GM11168 (cell line): Measurements from ENCODE around the gene PIP4P1.
"Not testable (repeated sequence)": the region's sequence is repeated elsewhere in the genome, so short reads cannot be mapped to it uniquely, and the experiment has no call there.

ENCODE experiments used
- in situ Hi-C: fragments of 300-500 bp; cut with MboI; formaldehyde crosslinking; loops from one replicate; pipeline ENCODE4 v1.12.0; 2022; ENCODE audit warnings: low sequenced_read_pairs; ENCODE audit not compliant: unreplicated experiment

PIP4P1 gene

DNA sequence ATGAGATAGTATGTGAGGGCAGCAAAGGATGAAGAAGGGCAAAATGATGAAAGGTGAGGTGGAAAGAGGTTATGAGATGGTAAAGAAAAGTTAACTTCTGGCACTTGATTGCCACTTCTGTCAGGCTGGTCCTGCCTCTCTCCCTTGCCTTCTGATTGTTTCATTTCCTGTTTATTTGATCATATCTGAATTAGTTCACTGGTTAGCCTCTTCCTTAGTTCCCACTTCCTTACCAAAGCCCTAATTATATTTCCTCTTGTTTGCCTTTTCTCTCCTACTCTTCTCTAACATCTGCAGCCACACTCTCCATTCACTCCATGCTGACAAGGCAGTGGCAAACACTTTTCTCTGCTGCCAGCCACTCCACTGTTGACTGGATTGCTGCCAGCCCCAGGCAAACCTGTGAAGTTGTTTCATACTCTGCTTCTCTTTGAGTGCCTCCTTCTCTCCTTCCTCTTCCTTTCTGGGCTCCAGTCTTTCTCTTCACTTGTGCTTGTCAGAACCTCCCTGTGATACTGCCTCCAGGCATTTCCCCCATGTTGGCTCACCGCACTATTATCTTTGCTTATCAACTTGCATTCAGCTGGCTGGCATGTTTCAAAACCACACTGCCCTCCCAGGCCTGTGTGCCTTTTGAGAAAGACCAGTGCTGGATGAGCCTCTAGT, 16.1 kb upstream of the PIP4P1 start:
- in situ Hi-C loops: no loop called here

- in situ Hi-C loops: no loop called here
Measured at GRCh38 chr14:20476776-20477175, 15.5 kb upstream of the PIP4P1 start.

- in situ Hi-C loops: no loop called here
Measured at GRCh38 chr14:20472536-20473169, 11.4 kb upstream of the PIP4P1 start.

DNA sequence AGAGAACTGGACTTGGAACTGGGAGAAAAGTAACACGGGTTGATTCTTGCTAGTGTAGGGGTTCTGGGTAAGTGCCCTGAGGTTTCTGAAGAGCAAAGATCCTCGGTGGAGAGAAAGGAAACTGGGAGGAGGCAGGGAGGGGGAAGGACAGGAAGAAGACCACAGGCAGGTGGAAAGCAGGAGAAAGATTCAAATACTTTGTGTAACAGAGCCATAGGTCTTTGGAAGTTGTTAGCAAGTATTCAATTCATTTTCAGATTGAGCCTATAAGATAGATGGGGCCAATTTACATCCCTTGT, 9.3 kb upstream of the PIP4P1 start:
- in situ Hi-C loops: no loop called here

GRCh38 chr14:20469890-20470602, 8.8 kb upstream of the PIP4P1 start:
- in situ Hi-C loops: no loop called here

GRCh38 chr14:20469242-20469889, 8.1 kb upstream of the PIP4P1 start, which contains the start of gene PNP:
Gene PNP (plus strand): TSS chr14:20469406. CDS start chr14:20469525, 119 bp downstream.
- in situ Hi-C loops: no loop called here

DNA sequence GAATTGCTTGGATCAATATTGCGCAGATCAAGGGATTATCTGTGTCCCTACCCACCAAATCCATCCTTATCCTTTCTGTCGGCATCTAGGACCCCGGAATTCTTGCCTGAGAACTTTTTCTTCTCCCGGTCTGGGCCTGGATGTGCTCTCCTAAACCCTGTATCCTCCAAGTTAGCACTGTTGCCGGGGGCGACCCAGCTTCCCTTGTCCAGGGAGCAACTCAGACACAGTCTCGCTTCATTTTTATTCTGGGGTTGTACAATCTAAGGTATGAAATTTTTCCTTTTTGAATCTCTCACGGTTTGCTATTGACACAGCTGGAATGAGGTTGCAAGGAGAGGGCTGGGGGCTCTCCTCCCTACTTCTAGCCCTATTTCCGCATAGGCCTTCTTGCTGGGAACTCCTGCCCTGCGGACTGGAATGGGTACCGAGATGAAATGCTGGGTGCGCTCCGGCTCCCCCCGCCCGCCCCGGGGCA, 7.6 kb upstream of the PIP4P1 start:
- in situ Hi-C loops: no loop called here

DNA sequence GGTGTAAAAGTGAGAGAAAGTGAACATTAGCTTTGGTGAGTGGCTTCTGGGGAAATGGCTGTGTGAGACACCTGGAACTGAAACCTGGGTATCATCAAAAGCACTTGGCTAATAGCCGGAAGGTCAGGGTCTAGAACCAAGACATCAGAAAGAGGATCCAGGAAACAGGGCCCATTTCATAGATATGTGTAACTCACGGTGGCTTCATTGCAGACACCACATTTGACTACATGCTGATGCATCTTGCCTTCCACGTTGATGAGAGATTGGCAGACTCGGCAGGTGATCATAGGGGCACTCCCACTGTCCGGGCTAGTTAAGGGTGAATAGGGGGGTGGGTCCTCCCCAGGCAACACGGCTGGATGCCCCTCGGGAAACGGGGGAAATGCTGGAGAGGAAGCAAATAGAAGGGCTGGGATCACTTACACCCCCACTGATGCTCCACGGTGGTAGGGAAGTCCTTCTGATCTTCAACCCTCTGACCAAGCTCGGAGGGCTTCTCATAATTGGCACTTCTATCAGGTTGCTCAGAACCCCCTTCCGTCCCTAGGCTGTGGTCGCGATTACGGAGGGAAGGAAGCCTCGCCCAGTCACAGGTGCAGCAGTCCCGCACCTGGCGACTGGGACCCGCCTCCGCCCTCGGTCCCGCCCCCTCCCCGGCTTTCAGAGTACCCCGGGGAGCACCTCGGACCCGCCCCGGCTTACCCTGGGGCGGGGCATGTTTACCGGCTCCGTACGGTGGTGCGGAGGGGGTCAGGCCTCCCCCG, 593 bp downstream of the PIP4P1 start:
- in situ Hi-C loops: no loop called here

GRCh38 chr14:20458031-20458789, 3.0 kb downstream of the PIP4P1 start:
- in situ Hi-C loops: no loop called here

GRCh38 chr14:20456971-20457370, 4.3 kb downstream of the PIP4P1 start:
- in situ Hi-C loops: no loop called here

DNA sequence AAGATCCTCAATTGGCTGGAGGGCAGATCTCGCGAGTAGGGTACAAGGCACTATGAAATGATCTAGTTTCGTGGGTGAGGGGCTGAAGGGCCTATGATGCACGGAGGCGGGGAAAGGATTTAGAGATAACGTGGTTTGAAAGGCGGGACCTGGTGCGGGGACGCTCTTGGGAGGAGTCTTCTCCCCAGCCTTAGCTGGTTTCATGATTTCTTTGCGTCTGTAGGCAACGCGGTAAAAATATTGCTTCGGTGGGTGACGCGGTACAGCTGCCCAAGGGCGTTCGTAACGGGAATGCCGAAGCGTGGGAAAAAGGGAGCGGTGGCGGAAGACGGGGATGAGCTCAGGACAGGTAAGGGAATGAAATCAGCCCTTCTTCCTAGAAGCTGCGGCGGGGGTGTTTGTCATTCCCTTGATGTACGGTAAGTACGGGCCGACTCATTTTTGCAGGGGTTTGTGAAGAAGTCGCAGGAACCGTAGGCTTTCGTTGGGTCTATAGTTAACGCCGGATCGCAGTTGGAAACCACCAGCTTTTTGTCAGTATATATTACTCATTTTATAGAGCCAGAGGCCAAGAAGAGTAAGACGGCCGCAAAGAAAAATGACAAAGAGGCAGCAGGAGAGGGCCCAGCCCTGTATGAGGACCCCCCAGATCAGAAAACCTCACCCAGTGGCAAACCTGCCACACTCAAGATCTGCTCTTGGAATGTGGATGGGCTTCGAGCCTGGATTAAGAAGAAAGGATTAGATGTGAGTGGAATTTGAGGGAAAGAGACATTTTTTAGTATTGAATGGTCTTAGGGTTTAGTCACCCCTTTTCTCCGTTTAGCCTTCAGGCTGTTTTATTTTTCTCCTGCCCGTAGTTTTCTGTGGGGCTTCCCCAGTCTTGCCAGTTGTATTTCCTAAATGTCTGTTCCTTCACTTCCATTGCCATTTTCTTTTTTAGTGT, 5.6 kb downstream of the PIP4P1 start:
- in situ Hi-C loops: no loop called here

DNA sequence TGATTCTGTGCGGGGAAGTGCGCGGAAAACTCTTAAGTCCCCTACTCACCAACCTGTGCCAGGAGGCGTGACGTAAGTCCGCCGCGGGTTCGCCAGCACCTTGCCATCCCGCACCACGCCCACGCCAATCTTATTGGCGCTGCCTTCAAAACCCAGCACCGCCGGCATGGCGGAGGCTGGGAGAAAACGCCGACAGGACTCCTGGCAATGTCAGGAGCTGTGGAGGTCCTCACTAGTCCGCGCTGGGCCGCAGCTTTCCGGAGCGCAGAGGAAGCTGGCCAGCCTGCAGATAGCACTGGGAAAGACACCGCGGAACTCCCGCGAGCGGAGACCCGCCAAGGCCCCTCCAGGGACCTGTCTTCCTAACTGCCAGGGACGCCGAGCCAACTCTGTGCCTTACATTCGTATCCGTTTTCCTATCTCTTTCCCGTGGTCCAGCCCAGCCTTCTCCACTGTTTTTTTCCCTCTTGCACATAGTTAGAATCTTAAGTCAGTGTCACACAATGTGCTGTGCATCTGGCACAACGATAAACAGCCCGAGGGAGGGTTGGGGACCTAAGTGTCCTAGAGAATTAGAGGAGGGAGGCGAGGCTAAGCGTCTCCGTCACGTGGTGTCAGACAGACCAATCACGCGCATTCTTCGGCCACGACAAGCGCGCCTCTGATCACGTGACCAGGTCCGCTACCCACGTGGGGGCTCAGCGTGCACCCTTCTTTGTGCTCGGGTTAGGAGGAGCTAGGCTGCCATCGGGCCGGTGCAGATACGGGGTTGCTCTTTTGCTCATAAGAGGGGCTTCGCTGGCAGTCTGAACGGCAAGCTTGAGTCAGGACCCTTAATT, 6.5 kb downstream of the PIP4P1 start, which contains the start of the genes APEX1 and OSGEP:
TSS of gene APEX1 (plus strand) at position 711 of the 839 bp plus-strand sequence. CDS start 420 bp downstream, outside the sequence.
TSS of gene OSGEP (minus strand) at position 297 of the 839 bp plus-strand sequence. CDS start at position 168, 129 bp downstream.
- in situ Hi-C loops: no loop called here

- in situ Hi-C loops: not testable (repeated sequence)
Measured at GRCh38 chr14:20452831-20453230, 8.4 kb downstream of the PIP4P1 start.

DNA sequence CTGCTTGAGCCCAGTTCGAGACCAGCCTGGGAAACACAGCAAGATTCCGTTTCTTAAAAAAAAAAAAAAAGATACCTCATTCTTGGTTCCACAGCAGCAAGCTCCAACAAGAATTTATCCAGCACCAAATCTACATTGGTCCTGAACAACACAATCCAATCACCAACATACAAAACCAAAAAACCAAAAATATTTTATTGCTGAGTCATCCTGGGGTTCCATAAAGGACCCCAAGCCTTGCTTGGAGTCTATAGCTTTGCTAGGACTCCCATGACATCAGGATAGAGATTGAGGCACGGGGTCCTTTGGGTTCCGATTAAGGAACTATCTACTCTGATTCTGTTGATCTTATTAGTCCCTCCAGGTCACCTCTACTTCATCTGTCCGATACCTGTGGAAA, 14.3 kb downstream of the PIP4P1 start:
- in situ Hi-C loops: no loop called here

- in situ Hi-C loops: not testable (repeated sequence)
Measured at GRCh38 chr14:20443650-20444049, 17.6 kb downstream of the PIP4P1 start.

- in situ Hi-C loops: no loop called here
Measured at GRCh38 chr14:20441461-20441860, 19.8 kb downstream of the PIP4P1 start.

DNA sequence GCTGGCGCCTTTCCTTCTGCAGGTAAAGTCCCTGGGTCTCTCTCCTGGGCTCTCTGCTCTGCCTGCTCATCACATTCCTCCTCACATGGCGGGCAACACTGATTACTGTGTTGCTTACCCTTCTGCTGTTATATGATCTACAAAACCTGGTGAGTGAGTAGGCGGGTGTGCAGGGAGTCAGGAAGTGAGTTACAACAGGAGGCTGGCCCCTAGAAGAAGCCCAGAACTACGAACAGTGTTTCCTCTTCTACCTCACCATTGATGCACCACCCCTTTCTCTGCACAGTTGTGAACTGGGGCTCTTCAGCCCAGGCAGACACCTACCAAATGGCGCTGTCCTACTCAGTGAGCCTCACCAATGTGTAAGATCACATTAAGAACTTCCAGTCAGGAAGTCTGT, 20.4 kb downstream of the PIP4P1 start:
- in situ Hi-C loops: no loop called here
